Islet precursor cell (in vitro differentiated cells): ENCODE results near the gene LLGL2.
"Not testable (repeated sequence)": the region's sequence is repeated elsewhere in the genome, so short reads cannot be mapped to it uniquely, and the experiment has no call there.

Experiments
- DNase-seq: peaks from one replicate; pipeline ENCODE4 v3.0.0-alpha.2; 2018

LLGL2 gene

GRCh38 chr17:75571197-75571884, 45.8 kb downstream of the LLGL2 start:
- DNase-seq, result peak; percentile 73

DNA sequence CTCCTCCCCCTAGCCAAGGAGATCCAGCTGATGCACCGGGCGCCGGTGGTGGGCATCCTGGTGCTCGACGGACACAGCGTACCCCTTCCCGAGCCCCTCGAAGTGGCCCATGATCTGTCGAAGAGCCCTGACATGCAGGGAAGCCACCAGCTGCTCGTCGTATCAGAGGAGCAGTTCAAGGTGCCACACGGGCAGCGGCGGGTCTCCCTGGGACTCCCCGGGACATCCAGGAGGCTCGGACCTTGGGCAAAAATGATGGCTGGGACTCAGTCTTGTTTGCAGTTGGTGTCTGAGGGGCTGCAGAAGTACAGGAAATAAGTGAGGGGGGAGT, 46.4 kb downstream of the LLGL2 start:
- peak; percentile 46 for DNase-seq

DNA sequence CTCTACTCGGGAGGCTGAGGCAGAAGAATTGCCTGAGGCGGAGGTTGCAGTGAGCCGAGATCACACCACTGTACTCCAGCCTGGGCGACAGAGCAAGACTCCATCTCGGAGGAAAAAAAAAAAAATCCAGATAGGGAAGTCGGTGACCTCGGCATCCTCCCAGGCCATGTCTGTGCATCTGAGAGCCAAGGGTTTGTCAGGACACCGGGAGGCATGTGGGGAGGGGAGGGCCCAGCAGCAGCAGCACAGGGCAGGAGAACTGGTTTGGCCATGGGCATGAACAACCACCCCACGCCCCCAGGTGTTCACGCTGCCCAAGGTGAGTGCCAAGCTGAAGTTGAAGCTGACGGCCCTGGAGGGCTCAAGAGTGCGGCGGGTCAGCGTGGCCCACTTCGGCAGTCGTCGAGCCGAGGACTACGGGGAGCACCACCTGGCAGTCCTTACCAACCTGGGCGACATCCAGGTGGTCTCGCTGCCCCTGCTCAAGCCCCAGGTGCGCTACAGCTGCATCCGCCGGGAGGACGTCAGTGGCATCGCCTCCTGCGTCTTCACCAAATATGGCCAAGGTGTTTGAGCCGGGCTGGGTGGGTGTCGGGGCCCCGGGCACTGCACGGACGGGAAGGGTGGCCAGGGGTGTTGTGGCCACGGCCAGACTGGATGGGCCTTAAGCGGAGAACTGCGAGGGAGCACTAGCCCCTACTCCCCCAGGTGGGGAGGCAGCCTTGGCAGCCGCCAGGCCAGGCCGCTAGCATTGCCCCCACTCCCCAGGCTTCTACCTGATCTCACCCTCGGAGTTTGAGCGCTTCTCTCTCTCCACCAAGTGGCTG, 47.4 kb downstream of the LLGL2 start:
- peak; percentile 62 for DNase-seq

- DNase-seq, result no peak
These were observed 48.1 kb downstream of the LLGL2 start for GRCh38 chr17:75573540-75573957.

DNA sequence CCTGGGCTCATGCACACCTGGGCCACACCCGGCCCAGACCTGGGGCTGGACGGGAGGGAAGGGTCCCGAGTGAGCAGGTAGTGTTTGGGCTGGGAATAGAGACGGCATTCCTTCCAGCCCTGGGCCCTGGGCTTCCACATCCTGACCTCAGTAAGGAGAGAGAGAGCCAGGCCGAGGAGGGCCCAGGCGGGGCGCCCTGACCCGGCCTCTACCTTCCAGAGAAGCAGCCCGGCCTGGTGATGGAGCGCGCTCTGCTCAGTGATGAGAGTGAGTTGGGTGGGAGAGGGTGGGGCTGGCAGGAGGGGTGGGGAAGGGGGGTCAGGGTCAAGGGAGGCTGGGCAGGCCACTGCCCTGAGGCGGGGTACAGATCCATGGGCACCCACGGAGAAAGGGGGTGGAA, 48.5 kb downstream of the LLGL2 start:
- no peak for DNase-seq

- DNase-seq, result peak; percentile 55
These were observed 49.0 kb downstream of the LLGL2 start for GRCh38 chr17:75574404-75575036.

DNA sequence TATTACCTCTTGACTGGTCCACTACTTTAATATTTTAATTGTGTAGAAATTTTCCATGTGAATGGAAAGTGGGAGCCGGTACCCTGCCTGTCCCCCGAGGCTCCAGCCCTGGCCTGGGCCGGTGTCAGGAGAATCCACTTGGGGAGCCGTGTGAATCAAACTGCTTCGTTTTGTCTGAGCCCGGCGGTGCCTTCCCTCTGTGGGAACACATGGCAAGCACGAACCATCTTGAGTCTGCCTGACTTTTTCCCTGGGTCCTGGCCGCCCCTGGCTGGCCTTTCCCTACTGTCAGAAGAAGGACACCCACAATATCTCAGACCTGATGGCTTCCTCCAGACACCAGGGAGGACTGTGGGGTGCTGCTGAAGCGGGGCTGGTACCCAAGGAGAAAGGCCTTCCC, 49.7 kb downstream of the LLGL2 start:
- no peak for DNase-seq

- peak; percentile 52 for DNase-seq
These were observed 50.2 kb downstream of the LLGL2 start for GRCh38 chr17:75575728-75576127.

DNA sequence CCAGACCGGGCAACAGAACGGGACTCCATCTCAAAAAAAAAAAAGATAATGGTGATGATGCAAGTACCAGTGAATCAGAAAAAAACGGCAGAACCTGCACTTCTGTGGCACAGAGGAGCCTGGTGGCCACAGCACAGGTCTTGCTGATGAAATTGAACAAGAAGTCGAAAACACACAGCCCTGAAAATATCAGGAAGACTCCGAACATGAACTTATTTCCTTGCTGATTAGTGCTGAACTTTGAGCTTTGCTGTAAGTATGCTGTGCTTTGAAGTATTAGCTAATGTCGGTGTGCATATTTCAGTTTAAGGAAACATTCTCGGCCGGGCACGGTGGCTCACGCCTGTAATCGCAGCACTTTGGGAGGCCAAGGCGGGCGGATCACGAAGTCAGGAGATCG, 51.2 kb downstream of the LLGL2 start:
- DNase-seq, result no peak

DNA sequence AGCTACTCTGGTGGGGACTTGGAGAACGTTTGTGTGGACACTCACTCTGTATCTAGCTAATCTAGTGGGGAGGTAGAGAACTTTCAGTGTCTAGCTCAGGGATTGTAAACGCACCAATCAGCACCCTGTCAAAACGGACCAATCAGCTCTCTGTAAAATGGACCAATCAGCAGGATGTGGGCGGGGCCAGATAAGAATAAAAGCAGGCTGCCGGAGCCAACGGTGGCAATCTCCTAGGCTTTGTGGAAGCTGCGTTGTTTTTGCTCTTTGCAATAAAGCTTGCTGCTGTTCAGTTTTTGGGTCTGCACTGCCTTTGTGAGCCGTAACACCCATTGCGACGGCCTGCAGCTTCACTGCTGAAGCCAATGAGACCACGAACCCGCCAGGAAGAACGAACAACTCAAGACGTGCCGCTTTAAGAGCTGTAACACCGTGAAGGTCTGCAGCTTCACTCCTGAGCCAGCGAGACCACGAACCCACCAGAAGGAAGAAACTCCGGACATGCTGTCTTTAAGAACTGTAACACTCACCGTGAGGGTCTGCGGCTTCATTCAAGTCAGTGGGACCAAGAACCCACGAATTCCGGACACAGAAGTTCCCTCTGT, 55.7 kb downstream of the LLGL2 start:
- DNase-seq, result peak; percentile 43

- DNase-seq, result not testable (repeated sequence)
These were observed 57.7 kb downstream of the LLGL2 start for GRCh38 chr17:75583197-75583596.

GRCh38 chr17:75584849-75585175, 59.3 kb downstream of the LLGL2 start:
- peak; percentile 56 for DNase-seq

DNA sequence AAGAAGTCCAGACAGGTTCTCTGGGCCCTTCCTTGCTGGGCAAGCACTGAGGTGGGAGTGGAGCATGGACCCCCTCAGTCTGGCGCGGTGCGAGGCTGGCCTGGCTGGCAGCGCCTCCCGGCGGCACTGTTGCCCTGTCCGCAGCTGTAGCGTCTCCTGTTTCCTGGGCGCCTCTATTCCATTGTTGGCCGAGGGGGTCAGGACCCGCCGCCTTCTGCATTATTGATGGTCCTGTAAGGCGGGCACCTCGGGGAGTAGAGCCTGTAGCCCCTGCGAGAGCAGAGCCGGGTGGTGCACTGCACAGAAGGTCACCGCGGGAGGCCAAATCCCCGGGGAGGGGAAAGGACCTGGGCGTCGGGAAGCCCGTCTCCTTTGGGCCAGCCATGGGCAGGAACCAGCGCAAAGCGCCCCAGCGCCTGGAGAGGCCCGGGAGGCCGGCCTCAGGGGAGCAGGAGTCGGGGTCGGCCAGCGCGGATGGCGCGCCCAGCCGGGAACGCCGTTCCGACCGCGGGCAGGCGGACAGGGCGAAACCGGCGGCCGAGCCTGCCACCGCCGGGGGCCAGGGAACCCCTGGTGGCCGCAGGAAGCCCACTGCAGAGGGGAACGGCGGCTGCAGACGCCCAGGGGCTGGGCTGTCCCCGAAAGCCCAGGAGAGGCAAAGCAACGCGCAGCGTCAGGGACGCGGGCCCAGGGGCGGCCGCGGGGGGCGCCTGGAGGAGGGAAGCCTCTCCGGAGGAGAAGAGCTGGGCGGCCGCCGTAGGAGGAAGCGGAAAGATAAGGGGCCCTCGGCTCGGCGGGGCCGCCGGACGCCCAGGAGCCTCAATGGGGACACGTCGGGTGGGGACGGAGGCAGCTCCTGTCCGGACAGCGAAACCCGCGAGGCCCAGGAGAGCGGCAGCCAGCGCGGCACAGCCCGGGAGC, 62.4 kb downstream of the LLGL2 start, which contains the start of gene MYO15B:
MYO15B (plus strand) TSS at position 126 of the 921 bp plus-strand sequence; CDS start at position 384, 258 bp downstream.
- DNase-seq, result peak; percentile 89

GRCh38 chr17:75588596-75589011, 63.1 kb downstream of the LLGL2 start:
- no peak for DNase-seq

DNA sequence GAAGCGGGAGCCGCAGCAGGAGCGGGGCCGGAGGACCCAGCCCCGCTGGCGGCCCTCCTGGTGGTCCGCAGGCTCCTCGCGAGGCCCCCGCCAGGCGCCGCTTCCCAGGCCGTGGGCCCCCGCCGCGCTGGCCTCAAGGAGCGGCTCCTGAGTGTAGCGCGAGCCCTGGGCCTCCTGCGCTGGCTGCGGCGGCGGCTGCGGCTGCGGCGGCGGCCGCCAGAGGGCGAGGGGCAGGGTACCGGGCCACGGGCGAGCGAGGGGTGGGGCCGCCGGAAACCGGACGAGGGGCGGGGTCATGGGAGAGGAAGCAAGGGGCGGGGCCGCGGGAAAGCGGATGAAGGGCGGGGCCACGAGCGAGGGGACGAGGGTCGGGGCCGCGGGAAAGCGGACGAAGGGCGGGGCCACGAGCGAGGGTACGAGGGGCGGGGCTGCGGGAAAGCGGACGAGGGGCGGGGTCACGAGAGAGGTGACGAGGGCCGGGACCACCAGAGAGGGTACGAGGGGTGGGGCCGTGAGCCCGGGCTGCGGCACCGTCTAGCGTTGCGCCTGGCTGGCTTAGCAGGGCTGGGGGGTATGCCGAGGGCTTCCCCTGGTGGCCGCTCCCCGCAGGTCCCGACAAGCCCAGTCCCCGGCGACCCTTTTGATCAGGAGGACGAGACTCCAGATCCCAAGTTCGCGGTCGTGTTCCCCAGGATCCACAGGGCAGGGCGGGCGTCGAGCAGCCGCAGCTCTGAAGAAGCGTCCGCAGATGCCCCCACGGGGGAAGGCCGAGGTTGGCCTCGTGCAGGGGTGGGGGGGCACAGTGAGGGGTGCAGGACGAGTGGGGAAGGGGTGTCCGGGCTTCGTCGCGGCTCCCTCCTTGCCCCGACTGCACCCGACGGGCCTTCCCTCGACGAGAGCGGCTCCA, 63.8 kb downstream of the LLGL2 start:
- peak; percentile 98 for DNase-seq

DNA sequence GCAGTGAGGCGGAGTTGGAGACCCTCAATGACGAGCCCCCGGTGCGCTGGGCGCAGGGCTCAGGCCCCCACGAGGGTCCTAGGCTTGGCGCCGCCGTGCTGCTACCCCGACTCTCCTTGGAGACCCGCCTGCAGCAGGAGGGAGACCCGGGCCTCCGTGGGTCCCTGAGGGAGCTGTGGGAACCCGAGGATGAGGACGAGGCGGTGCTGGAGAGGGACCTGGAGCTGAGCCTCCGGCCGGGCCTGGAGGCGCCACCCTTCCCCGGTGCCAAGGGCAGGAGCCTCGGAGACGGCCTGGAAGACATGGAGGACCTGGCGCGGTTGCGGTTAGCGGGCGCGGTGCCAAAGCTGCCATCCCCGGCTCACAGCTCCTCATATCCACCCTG, 64.4 kb downstream of the LLGL2 start:
- DNase-seq, result peak; percentile 55

DNA sequence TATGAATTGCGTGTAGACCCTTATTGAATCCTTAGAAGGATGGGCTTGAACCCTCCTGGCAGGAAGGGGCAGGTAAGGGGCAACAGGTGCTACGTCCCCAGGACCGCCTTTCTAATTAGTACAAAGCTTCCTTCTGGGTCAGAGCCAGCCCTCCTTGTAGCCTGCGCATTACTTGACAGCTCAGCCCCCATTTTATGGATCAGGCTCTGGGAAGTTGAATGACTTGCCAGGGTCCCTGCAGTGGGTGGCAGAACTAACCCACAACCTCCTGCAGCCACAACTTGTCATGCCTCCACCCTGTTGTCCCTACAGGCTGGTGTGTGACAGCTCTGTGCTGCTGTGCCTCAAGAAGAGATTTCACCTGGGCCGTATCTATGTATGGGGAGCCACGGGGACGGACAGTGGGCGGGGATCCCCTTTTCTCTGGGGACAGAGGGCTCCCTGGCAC, 64.8 kb downstream of the LLGL2 start:
- peak; percentile 54 for DNase-seq

DNA sequence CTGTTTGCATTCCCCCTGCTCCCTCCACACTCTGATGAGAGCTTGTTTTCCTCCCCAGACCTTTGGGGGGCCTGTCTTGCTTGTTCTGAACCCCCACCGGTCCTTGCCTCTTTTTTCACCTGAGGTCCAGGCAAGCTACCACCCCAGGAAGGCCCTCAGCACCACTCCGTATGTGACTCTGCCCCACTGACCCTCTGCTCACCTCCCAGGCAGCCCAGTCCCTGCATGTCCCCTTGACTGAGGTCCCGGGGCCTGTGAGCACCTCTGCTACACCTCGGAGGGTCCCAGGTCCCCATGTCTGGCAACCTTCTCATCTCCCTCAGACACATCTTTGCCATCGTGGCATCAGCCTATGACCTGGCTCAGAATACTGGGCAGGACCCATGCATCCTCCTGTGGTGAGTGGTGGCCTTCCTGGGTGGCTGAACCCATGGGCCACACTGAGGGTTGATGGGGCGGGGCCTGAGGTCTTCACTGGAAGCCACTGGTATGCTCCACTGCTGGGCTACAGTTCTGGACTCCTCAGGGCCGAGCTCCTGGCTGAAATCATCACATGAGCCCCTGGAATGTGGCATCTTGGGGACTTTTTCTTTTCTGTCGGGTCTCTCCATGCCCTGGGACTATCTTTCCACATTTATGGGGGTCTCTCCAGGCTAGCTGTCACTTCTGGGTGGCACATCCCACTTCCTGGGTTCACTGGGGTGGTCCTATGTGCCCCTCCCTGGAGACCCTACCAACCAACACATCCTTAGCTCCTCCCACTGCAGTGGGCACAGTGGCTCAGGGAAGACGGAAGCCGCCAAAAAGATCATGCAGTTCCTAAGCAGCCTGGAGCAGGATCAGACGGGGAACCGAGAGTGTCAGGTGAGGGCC, 65.6 kb downstream of the LLGL2 start:
- no peak for DNase-seq

DNA sequence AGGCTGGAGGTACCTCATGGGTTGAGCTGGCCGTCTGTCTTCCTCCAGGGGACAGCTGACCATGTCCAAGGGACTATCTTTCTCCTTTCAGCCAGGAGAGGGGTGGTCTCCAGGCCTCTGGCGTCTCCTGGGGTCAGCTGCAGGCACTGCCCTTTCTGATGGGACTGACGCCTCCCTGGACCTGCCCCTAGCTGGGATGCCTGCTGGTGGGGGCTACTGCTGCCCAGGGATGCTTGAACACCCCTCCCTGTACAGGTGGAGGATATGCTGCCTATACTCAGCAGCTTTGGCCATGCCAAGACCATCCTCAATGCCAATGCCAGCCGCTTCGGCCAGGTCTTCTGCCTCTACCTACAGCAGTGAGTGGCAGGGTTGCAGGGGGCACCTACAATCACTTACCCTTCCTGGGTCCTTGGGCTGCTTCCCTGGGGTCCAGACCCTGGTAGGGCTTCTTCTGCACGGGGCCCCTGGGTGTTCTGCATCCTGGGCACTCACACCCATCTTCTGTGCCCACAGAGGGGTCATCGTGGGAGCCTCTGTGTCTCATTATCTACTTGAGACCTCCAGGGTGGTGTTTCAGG, 66.3 kb downstream of the LLGL2 start:
- peak; percentile 60 for DNase-seq
